DOHH2 (cell line): ENCODE measurements around the gene CROCC.
A peak's percentile ranks its signal among the peaks of the same experiment; 100 is the strongest.

Experiments used
- H3F3A ChIP-seq: fragments of 200-600 bp; sonication (generic), shearing (Covaris generic); 2 replicates; pipeline ENCODE4 v1.6.0; 2016; ENCODE audit warnings: antibody characterized with exemption, mild to moderate bottlenecking; ENCODE audit not compliant: control insufficient read depth, insufficient read depth
- H3K27ac ChIP-seq: fragments of 200-600 bp; sonication (generic); 2 replicates; pipeline ENCODE4 v1.5.1; 2014; ENCODE audit warnings: low read depth, mild to moderate bottlenecking, low read length, moderate library complexity
- H3K27me3 ChIP-seq: fragments of 200-600 bp; sonication (generic); 2 replicates; pipeline ENCODE4 v1.6.1; 2014; ENCODE audit warnings: mild to moderate bottlenecking, low read length, mixed read lengths; ENCODE audit not compliant: control insufficient read depth
- H3K36me3 ChIP-seq: fragments of 200-600 bp; sonication (generic); 2 replicates; pipeline ENCODE4 v1.6.1; 2014; ENCODE audit warnings: mild to moderate bottlenecking, low read length, moderate library complexity, mixed read lengths; ENCODE audit not compliant: control insufficient read depth
- H3K4me1 ChIP-seq: fragments of 200-600 bp; sonication (generic); 2 replicates; pipeline ENCODE4 v1.6.1; 2014; ENCODE audit warnings: mild to moderate bottlenecking, low read length, mixed read lengths; ENCODE audit not compliant: control insufficient read depth
- H3K4me2 ChIP-seq: fragments of 200-600 bp; sonication (generic); 2 replicates; pipeline ENCODE4 v1.6.0; 2014; ENCODE audit warnings: mild to moderate bottlenecking, low read length, moderate library complexity
- H3K4me3 ChIP-seq: fragments of 200-600 bp; sonication (generic); 2 replicates; pipeline ENCODE4 v1.5.1; 2014; ENCODE audit warnings: mild to moderate bottlenecking, low read length, mixed read lengths
- H3K79me2 ChIP-seq: fragments of 200-600 bp; sonication (generic); 2 replicates; pipeline ENCODE4 v1.6.1; 2014; ENCODE audit warnings: mild to moderate bottlenecking, low read length, mixed read lengths; ENCODE audit not compliant: control insufficient read depth
- H3K9me2 ChIP-seq: fragments of 200-600 bp; sonication (generic); replicated peaks from 2 replicates; pipeline ENCODE4 v1.6.1; 2014; ENCODE audit warnings: mild to moderate bottlenecking, low read length, mixed read lengths; ENCODE audit not compliant: control insufficient read depth
- H3K9me3 ChIP-seq: fragments of 200-600 bp; sonication (generic); 2 replicates; pipeline ENCODE4 v1.6.1; 2014; ENCODE audit warnings: antibody characterized with exemption, low read length, mixed read lengths; ENCODE audit not compliant: control insufficient read depth, insufficient read depth
- H4K20me1 ChIP-seq: fragments of 200-600 bp; sonication (generic); 2 replicates; pipeline ENCODE4 v1.6.0; 2014; ENCODE audit warnings: low read depth, mild to moderate bottlenecking, antibody characterized with exemption, low read length, moderate library complexity; ENCODE audit not compliant: control insufficient read depth, insufficient read depth
- EZH2phosphoT487 ChIP-seq: fragments of 200-600 bp; sonication (generic); IDR thresholded peaks from 2 replicates; pipeline ENCODE4 v1.6.1; 2017; ENCODE audit warnings: borderline replicate concordance, mild to moderate bottlenecking, antibody characterized with exemption, low read length, moderate library complexity, mixed read lengths
- TF ChIP-seq, protein P1 (sequence below): fragments of 200-600 bp; sonication (generic); IDR thresholded peaks from one replicate; pipeline ENCODE4 v1.5.1; 2014; ENCODE audit warnings: antibody characterized with exemption, mild to moderate bottlenecking, low read depth, low read length; ENCODE audit not compliant: poor library complexity, severe bottlenecking

Gene CROCC

DNA sequence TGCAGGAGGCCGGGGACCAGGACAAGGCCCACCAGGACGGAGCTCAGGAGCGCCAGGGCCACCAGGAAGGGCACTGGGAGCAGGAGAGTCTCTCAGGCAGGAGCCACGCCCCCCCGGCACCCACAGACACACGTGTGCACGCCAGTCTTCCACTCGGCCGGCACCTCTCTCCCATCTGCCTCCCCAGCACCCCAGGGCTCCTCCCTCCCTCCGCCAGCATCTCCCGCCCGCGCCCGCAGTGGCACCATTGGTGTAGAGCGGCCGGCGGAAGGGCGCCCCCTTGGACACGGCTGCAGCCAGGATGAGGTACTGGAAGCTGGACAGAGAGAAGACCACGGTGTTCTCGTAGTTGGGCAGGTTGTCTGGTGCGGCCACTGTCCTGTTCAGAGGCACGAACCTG lies 64.8 kb downstream of the CROCC start:
- peaks cover under 1% of the 10 kb centered on the region; the same call in 1 of the 2 replicates for H3K27me3 ChIP-seq
- no peaks in the 10 kb centered on the region for H3K79me2 ChIP-seq
- H3K4me2 ChIP-seq: no peak overlapping the region
- no peak overlapping the region for H3K4me3 ChIP-seq
- TF ChIP-seq, protein P1, sequence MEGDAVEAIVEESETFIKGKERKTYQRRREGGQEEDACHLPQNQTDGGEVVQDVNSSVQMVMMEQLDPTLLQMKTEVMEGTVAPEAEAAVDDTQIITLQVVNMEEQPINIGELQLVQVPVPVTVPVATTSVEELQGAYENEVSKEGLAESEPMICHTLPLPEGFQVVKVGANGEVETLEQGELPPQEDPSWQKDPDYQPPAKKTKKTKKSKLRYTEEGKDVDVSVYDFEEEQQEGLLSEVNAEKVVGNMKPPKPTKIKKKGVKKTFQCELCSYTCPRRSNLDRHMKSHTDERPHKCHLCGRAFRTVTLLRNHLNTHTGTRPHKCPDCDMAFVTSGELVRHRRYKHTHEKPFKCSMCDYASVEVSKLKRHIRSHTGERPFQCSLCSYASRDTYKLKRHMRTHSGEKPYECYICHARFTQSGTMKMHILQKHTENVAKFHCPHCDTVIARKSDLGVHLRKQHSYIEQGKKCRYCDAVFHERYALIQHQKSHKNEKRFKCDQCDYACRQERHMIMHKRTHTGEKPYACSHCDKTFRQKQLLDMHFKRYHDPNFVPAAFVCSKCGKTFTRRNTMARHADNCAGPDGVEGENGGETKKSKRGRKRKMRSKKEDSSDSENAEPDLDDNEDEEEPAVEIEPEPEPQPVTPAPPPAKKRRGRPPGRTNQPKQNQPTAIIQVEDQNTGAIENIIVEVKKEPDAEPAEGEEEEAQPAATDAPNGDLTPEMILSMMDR: no peak
- no peak for TF ChIP-seq EZH2phosphoT487
- H3K9me2 ChIP-seq: no peaks in the 10 kb centered on the region
- no peaks in the 10 kb centered on the region for H4K20me1 ChIP-seq
- H3K9me3 ChIP-seq: no peaks in the 10 kb centered on the region
- H3K4me1 ChIP-seq: no peaks in the 10 kb centered on the region
- no peaks in the 10 kb centered on the region for H3K36me3 ChIP-seq
- H3F3A ChIP-seq: no peaks in the 10 kb centered on the region
- no peak overlapping the region for H3K27ac ChIP-seq

DNA sequence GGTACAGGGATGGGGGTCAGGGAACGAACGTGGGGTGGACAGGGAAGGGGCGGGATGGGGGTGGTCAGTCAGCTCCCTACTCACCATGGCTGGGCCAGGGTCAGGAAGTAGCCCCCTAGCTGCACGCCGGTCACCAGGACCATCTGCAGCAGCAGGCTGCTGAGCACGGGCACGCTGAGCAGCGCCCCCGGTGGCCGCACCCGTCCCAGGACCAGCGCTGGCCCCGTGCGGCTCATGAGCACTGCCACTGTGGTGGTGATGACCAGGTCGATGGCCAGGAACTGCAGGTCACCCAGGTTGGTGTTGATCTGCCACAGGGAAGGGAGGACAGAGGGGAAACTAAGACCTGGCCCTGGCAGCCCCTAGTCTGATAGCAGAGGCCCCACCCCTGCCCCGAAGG lies 65.2 kb downstream of the CROCC start:
- H3K9me2 ChIP-seq: no peaks in the 10 kb centered on the region
- H3K27ac ChIP-seq: no peak overlapping the region
- H3F3A ChIP-seq: no peaks in the 10 kb centered on the region
- H3K36me3 ChIP-seq: no peaks in the 10 kb centered on the region
- H3K79me2 ChIP-seq: no peaks in the 10 kb centered on the region
- TF ChIP-seq EZH2phosphoT487: no peak
- TF ChIP-seq, protein P1: peak; percentile 78
- no peak overlapping the region for H3K4me3 ChIP-seq
- H3K4me1 ChIP-seq: no peaks in the 10 kb centered on the region
- H3K4me2 ChIP-seq: no peak overlapping the region
- no peaks in the 10 kb centered on the region for H3K27me3 ChIP-seq
- H4K20me1 ChIP-seq: no peaks in the 10 kb centered on the region
- H3K9me3 ChIP-seq: no peaks in the 10 kb centered on the region

GRCh38 chr1:16988210-16988609 lies 66.5 kb downstream of the CROCC start:
- Histone ChIP-seq H3K27ac (no peak overlapping the region), H3K9me2 (no peaks in the 10 kb centered on the region), H3K4me3 (no peak overlapping the region), H3F3A (no peaks in the 10 kb centered on the region), H3K4me1 (no peaks in the 10 kb centered on the region), H4K20me1 (no peaks in the 10 kb centered on the region), H3K9me3 (no peaks in the 10 kb centered on the region), H3K36me3 (no peaks in the 10 kb centered on the region), H3K4me2 (no peak overlapping the region), H3K27me3 (no peaks in the 10 kb centered on the region), H3K79me2 (no peaks in the 10 kb centered on the region)
- TF ChIP-seq, protein P1: no peak
- no peak for TF ChIP-seq EZH2phosphoT487
